Mucosa of stomach (tissue), 1 donor: ENCODE measurements around the gene TMEM131L.

ENCODE experiments used
- H3K27me3 ChIP-seq: one replicate; pipeline ENCODE4 v1.7.0; 2013; ENCODE audit warnings: mild to moderate bottlenecking, low read length; ENCODE audit not compliant: control insufficient read depth, insufficient read depth
- H3K36me3 ChIP-seq: one replicate; pipeline ENCODE4 v1.7.0; 2013; ENCODE audit warnings: low read length; ENCODE audit not compliant: control insufficient read depth, insufficient read depth
- H3K4me1 ChIP-seq: one replicate; pipeline ENCODE4 v1.7.0; 2013; ENCODE audit warnings: mild to moderate bottlenecking, low read length; ENCODE audit not compliant: control insufficient read depth, insufficient read depth
- H3K4me3 ChIP-seq: one replicate; pipeline ENCODE4 v1.7.0; 2013; ENCODE audit warnings: low read length
- H3K9ac ChIP-seq: one replicate; pipeline ENCODE4 v1.7.0; 2013; ENCODE audit warnings: mild to moderate bottlenecking, low read length, moderate library complexity
- H3K9me3 ChIP-seq: one replicate; pipeline ENCODE4 v1.7.0; 2013; ENCODE audit warnings: mild to moderate bottlenecking, low read length, moderate library complexity; ENCODE audit not compliant: control insufficient read depth
- donor health status: Pancreatic carcinoma.

TMEM131L gene

GRCh38 chr4:153514688-153515426 lies 48.7 kb downstream of the TMEM131L start:
- Histone ChIP-seq H3K4me3 (no peak overlapping the region), H3K4me1 (peaks cover 12% of the 10 kb centered on the region), H3K27me3 (no peaks in the 10 kb centered on the region), H3K9ac (no peak overlapping the region), H3K36me3 (no peaks in the 10 kb centered on the region), H3K9me3 (no peaks in the 10 kb centered on the region)

DNA sequence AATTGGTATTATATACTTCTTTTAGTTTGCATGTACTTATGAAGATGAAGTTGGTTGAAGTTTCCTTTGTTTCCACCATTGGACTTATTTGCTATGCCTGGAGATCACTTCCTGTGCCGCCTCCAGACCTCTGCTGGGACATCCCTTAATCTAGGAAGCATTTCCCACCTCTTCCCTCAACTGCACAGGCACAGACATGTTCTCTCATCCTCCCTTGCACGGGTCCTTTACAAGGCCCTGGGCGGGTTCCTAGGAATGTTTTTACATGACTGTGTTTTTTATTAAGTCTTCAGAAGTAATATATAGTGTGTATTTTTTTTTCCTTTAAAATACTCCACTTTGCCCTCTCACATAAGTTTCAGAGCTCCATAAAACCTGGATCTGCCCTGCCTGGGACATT lies 51.0 kb downstream of the TMEM131L start:
- Histone ChIP-seq H3K4me1 (peaks cover 21% of the 10 kb centered on the region), H3K27me3 (no peaks in the 10 kb centered on the region), H3K9ac (no peak overlapping the region), H3K9me3 (no peaks in the 10 kb centered on the region), H3K4me3 (no peak overlapping the region), H3K36me3 (no peaks in the 10 kb centered on the region)

DNA sequence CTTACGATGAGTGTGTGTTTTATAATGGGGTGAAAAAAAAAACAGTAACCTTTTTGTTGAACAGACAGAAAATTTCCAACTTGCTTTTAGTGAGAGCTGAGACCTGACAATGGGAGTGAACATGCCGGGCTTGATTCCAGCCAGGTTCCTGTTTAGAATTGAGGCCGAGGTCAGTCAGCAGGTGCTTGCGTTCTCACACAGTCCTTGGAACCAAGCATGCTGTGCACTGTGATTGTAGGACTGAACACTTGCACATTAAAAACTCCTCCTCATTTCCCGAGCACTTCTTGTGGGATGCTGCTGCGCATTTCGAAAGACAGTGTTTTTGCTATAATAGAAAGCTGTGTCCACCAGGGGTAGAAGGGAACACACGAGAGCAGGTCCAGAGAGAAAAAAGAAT lies 51.8 kb downstream of the TMEM131L start:
- H3K27me3 ChIP-seq, result no peaks in the 10 kb centered on the region
- no peak overlapping the region for H3K9ac ChIP-seq
- no peaks in the 10 kb centered on the region for H3K36me3 ChIP-seq
- peaks cover 21% of the 10 kb centered on the region for H3K4me1 ChIP-seq
- H3K9me3 ChIP-seq, result no peaks in the 10 kb centered on the region
- H3K4me3 ChIP-seq, result no peak overlapping the region

- Histone ChIP-seq H3K4me3 (no peak overlapping the region), H3K9ac (peak overlapping the region; percentile 16)
Observed at GRCh38 chr4:153518637-153519389, 52.7 kb downstream of the TMEM131L start.

DNA sequence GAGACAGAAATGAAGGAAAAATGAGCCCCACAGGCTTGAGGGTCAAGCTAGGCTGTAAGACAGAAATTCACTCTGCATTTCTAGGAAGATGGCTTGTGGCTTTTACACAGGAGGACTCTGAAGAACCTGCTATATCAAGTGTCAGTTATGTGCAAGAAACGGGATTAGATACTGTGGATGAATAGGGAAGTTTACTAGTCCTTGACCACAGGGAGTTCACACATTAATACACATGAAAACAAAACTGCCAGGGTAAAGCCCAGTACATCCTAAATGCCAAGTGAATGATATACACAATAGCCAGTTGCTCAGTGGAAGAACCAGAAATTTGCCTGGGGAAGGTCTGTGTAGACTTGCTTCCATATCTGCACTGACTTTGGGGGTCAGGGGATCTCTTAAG lies 53.5 kb downstream of the TMEM131L start:
- H3K4me3 ChIP-seq, result no peak overlapping the region
- no peaks in the 10 kb centered on the region for H3K36me3 ChIP-seq
- peaks cover 21% of the 10 kb centered on the region for H3K4me1 ChIP-seq
- H3K9me3 ChIP-seq, result no peaks in the 10 kb centered on the region
- no peak overlapping the region for H3K9ac ChIP-seq
- H3K27me3 ChIP-seq, result no peaks in the 10 kb centered on the region

More at GRCh38 chr4:153518637-153519389, 52.7 kb downstream of the TMEM131L start:
- H3K9me3 ChIP-seq, result no peaks in the 10 kb centered on the region
- H3K36me3 ChIP-seq, result no peaks in the 10 kb centered on the region
- no peaks in the 10 kb centered on the region for H3K27me3 ChIP-seq
- H3K4me1 ChIP-seq, result peaks cover 21% of the 10 kb centered on the region

DNA sequence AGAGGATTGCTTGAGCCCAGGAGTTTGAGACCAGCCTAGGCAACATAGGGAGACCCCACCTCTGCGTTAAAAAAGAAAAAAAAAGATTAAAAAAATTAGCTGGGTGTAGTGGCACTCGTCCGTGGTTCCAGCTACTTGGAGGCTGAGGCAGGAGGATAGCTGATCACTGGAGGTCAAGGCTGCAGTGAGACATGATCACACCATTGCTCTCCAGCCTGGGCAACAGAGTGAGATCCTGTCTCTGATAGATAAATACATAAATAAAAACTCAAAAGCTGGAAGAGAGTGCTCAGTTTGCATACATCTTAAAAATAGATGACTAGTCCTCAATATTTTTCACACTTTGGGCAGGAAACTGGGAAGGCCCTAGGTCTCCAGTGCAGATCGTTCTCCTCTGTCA lies 54.1 kb downstream of the TMEM131L start:
- no peaks in the 10 kb centered on the region for H3K36me3 ChIP-seq
- H3K9me3 ChIP-seq, result no peaks in the 10 kb centered on the region
- H3K4me3 ChIP-seq, result no peak overlapping the region
- H3K9ac ChIP-seq, result no peak overlapping the region
- no peaks in the 10 kb centered on the region for H3K27me3 ChIP-seq
- peaks cover 21% of the 10 kb centered on the region for H3K4me1 ChIP-seq

DNA sequence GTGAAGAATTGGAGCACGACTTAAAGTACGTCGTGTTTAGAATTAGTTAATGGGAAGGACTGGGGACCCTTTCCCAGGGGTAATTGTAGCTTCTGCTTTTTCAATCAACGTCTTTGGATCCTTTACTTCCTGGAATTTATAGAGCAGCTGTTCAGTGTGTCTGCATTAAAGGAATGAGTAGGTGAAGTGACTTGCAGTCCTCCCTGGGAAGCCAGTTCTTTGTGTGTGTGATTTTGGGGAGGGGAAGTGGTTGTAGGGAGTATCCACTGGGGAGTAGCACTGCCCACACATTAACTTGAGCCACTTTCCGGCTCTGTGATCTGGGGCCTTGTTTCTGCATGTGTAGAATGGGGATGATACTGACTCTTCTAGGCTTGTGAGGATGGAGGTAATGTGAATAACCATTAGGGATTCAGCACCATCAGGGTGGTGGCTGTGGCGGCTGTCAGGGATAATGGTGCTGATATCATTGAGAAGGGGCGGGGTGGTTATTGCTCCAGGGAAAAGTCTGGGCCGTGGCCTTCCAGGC lies 54.7 kb downstream of the TMEM131L start:
- Histone ChIP-seq H3K36me3 (no peaks in the 10 kb centered on the region), H3K9ac (no peak overlapping the region), H3K9me3 (no peaks in the 10 kb centered on the region), H3K27me3 (no peaks in the 10 kb centered on the region), H3K4me1 (peaks cover 21% of the 10 kb centered on the region), H3K4me3 (no peak overlapping the region)

GRCh38 chr4:153521478-153521877 lies 55.3 kb downstream of the TMEM131L start:
- H3K9me3 ChIP-seq, result no peaks in the 10 kb centered on the region
- no peak overlapping the region for H3K4me3 ChIP-seq
- no peak overlapping the region for H3K9ac ChIP-seq
- peaks cover 21% of the 10 kb centered on the region for H3K4me1 ChIP-seq
- no peaks in the 10 kb centered on the region for H3K27me3 ChIP-seq
- H3K36me3 ChIP-seq, result no peaks in the 10 kb centered on the region

- Histone ChIP-seq H3K4me3 (no peak overlapping the region), H3K4me1 (peaks cover 21% of the 10 kb centered on the region), H3K9ac (no peak overlapping the region), H3K36me3 (no peaks in the 10 kb centered on the region), H3K9me3 (no peaks in the 10 kb centered on the region), H3K27me3 (no peaks in the 10 kb centered on the region)
Observed at GRCh38 chr4:153521999-153522801, 56.0 kb downstream of the TMEM131L start.

DNA sequence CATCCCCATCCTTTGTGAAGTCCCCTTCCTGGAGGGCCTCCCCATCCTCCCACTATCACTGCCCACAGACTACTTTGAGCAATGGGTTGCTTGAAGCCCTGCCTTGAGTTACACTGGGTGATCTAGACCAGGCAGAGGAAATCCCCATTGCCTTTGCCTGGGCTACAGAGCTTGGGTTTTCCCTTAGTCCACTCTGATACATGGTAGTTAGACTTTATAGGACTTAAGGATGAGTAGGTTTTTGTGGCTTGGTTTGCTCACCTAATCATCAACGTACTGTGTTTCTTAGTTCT lies 56.6 kb downstream of the TMEM131L start:
- Histone ChIP-seq H3K4me1 (peaks cover 20% of the 10 kb centered on the region), H3K4me3 (no peak overlapping the region)

GRCh38 chr4:153523164-153523796 lies 57.1 kb downstream of the TMEM131L start:
- Histone ChIP-seq H3K9ac (no peak overlapping the region), H3K4me1 (peaks cover 15% of the 10 kb centered on the region), H3K27me3 (no peaks in the 10 kb centered on the region), H3K36me3 (no peaks in the 10 kb centered on the region), H3K4me3 (no peak overlapping the region), H3K9me3 (no peaks in the 10 kb centered on the region)

More for the DNA sequence above, 56.6 kb downstream of the TMEM131L start:
- Histone ChIP-seq H3K27me3 (no peaks in the 10 kb centered on the region), H3K9ac (no peak overlapping the region), H3K9me3 (no peaks in the 10 kb centered on the region), H3K36me3 (no peaks in the 10 kb centered on the region)
